Right lobe of liver (tissue), 6 donors: Measurements from ENCODE around the gene HIP1. TPM values are rescaled to one million over a fixed set of nuclear protein-coding genes. Genes with fewer than 3 reads are reported as not detected.
"Not testable (repeated sequence)": the region's sequence is repeated elsewhere in the genome, so short reads cannot be mapped to it uniquely, and the experiment has no call there.

Experiments
- ATAC-seq, 4 donors: fragments of 200-7000 bp; cut with Tn5 transposase; one replicate each; pipeline ENCODE4 v1.9.1; 2020; ENCODE audit warnings: mild to moderate bottlenecking in 4 of 4, moderate library complexity in 4 of 4
- DNase-seq, 3 donors: peaks; one replicate each; pipeline ENCODE4 v3.0.0-alpha.2; 2020
- H3K27ac ChIP-seq, 3 donors: fragments of 200-600 bp; one replicate each; pipeline ENCODE4 v1.8.0; 2022
- H3K27me3 ChIP-seq, 2 donors: fragments of 200-600 bp; one replicate each; pipeline ENCODE4 v1.8.0; 2022
- H3K36me3 ChIP-seq, 4 donors: fragments of 200-600 bp; sonication (generic) in 1 of 4; one replicate each; pipeline versions ENCODE4 v1.5.1 to v1.8.0; 2017 to 2022; ENCODE audit warnings: control low read depth in 1 of 4
- H3K4me1 ChIP-seq, 4 donors: fragments of 200-600 bp; sonication (generic) in 1 of 4; one replicate each; pipeline versions ENCODE4 v1.5.1 to v1.8.0; 2017 to 2022; ENCODE audit warnings: control low read depth in 1 of 4
- H3K4me3 ChIP-seq, 3 donors: fragments of 200-600 bp; one replicate each; pipeline ENCODE4 v1.8.0; 2022
- H3K9me3 ChIP-seq, 4 donors: fragments of 200-600 bp; sonication (generic) in 1 of 4; one replicate each; pipeline versions ENCODE4 v1.5.1 to v1.8.0; 2017 to 2022; ENCODE audit warnings: control low read depth in 1 of 4
- POLR2A ChIP-seq: fragments of 450-650 bp; IDR thresholded peaks from one replicate; pipeline ENCODE4 v1.6.1; 2017; ENCODE audit warnings: antibody characterized with exemption, mild to moderate bottlenecking
- WGBS: methylation state at CpG from one replicate; pipeline ENCODE4 v1.1.6; 2018; ENCODE audit warnings: low coverage, low lambda C conversion rate; ENCODE audit not compliant: insufficient coverage; ENCODE audit errors: missing lambda C conversion rate; 5-methylcytosine and 5-hydroxymethylcytosine counted together
- intact Hi-C, 2 donors: fragments of 100-400 bp; cut with DNase I; formaldehyde crosslinking; loops; one replicate each; pipeline versions ENCODE4 v1.11.2 to v1.14.1; 2022
- total RNA-seq, 6 experiments: library from RNA; depleted of rRNA in 2 of 6; stranded (reverse); fragments of >200 nt in 2 of 6; fragmentation: NEBNext Ultra II Directional in 3 of 6; extraction: Animal tissue kit (Norgen Biotek cat#: 25700) in 3 of 6; gene quantifications; one replicate each; pipeline versions ENCODE4 v1.1.0 to v1.2.4, GENCODE V29; 2016 to 2023
- TF ChIP-seq, protein P1 (sequence below), 4 donors: fragments of 200-600 bp in 3 of 4; fragments of 450-650 bp in 1 of 4; IDR thresholded peaks; one replicate each; pipeline versions ENCODE4 v1.5.1 to v1.8.0; 2016 to 2022; ENCODE audit warnings: antibody characterized with exemption in 4 of 4, mild to moderate bottlenecking in 2 of 4
- donor health status: DM: no; HTN: yes; CAD: no.
- donor health status: DM: no; HTN: no; CAD: no.
- donor health status: DM: no; HTN: no; CAD: no.
- donor health status: DM: no; HTN: yes; CAD: no.
- donor health status: DM: no; HTN: yes; CAD: no.

The HIP1 gene
- total RNA-seq, 6 experiments from 2014 or later, result 17.6 to 23.0 (median 18.8) TPM

DNA sequence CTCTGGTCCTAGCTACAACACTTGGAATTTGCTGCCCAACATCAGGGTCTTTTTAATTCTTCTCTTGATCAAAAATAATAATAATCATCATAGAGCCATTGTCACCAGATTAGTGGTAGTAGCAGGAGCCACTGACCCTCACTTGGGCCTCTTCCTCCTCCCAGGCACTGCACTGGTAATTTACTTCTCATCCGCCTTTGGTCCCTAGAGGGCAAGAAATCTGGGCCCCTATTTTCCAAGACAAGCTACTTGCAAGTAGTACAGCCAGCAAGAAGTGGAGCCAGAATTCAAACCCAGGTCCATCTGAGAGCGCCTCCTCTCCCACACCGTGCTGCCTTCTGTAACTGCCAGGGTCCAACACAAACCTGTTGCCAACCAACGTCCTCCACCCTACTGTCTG is 125.4 kb downstream of the HIP1 start:
- TF ChIP-seq, protein P1, sequence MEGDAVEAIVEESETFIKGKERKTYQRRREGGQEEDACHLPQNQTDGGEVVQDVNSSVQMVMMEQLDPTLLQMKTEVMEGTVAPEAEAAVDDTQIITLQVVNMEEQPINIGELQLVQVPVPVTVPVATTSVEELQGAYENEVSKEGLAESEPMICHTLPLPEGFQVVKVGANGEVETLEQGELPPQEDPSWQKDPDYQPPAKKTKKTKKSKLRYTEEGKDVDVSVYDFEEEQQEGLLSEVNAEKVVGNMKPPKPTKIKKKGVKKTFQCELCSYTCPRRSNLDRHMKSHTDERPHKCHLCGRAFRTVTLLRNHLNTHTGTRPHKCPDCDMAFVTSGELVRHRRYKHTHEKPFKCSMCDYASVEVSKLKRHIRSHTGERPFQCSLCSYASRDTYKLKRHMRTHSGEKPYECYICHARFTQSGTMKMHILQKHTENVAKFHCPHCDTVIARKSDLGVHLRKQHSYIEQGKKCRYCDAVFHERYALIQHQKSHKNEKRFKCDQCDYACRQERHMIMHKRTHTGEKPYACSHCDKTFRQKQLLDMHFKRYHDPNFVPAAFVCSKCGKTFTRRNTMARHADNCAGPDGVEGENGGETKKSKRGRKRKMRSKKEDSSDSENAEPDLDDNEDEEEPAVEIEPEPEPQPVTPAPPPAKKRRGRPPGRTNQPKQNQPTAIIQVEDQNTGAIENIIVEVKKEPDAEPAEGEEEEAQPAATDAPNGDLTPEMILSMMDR (IDR thresholded peaks at IDR 0.05), result no peak
- no peak for TF ChIP-seq POLR2A
- Histone ChIP-seq H3K36me3 (no peaks in the 10 kb centered on the region), H3K27me3 (no peaks in the 10 kb centered on the region), H3K4me3 (no peak overlapping the region), H3K4me1 (peaks cover 0 to 18% (median 2%) of the 10 kb centered on the region in 4 donors), H3K9me3 (no peaks in the 10 kb centered on the region), H3K27ac (no peak overlapping the region)
- ATAC-seq (no peak), DNase-seq (no peak)
- intact Hi-C loops, result no loop called here
- WGBS, result 80% methylated on average over 2 of the region's 4 CpGs

DNA sequence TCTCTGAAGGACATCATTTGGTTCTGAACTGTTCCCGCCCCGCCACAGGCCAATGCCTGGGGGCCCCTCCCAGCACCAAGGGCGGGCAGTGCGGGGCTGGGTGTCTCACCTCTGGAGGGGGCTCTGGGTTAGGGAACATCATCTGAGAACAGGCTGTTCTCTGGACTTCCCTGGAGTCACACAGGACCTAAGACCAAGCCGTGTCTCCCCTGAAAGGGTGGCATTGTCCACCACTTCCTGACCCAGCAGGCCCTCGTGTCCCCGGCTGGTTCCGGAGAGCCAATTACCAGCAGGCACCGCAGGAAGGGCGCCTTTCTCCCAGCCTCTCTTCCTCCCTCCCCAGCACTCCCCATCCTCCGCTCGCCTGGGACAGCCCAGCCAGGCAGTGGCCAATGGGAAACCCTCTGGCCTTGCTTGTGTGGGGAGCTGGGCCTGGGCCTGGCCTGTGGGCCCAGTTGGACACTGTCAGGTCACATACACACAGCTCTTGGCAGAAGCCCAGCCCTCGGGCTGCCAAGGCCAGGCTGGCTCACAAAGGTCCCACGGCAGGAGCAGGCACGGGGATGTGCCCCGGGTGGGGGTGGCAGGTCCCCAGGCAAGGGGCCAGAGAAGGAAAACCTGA is 127.1 kb downstream of the HIP1 start:
- DNase-seq (peak; percentile 95 to 99 (median 98)), ATAC-seq (peak; percentile 98 to 100 (median 99))
- peaks cover 0 to 18% (median 2%) of the 10 kb centered on the region in 4 donors for H3K4me1 ChIP-seq
- no peaks in the 10 kb centered on the region for H3K9me3 ChIP-seq
- intact Hi-C loops, result no loop called here
- H3K27ac ChIP-seq, result peak overlapping the region; percentile 63 to 73 (median 70)
- WGBS, result 25% methylated on average over 10 of the region's 16 CpGs
- no peaks in the 10 kb centered on the region for H3K36me3 ChIP-seq
- TF ChIP-seq, protein P1 (IDR thresholded peaks at IDR 0.05), result peak in 2 of 4 donors; percentile 12 to 23
- peak; percentile 74 for TF ChIP-seq POLR2A
- H3K27me3 ChIP-seq, result no peaks in the 10 kb centered on the region
- peak overlapping the region; percentile 43 to 59 (median 54) for H3K4me3 ChIP-seq

DNA sequence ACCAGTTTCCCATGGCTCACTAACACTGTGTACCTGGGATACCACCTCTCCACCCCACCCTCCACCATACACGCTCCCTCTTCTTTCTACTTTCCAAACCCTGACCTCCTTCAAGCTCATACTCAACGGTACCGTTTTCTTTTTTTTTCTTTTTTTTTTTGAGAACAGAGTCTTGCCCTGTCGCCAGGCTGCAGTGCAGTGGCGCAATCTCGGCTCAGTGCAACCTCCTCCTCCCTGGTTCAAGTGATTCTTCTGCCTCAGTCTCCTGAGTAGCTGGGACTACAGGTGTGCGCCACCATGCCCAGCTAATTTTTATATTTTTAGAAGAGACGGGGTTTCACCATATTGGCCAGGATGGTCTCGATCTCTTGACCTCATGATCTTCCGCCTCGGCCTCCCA is 129.3 kb downstream of the HIP1 start:
- ATAC-seq, DNase-seq, intact Hi-C loops, H3K4me3 ChIP-seq, H3K9me3 ChIP-seq, H3K36me3 ChIP-seq, H3K27ac ChIP-seq, H3K27me3 ChIP-seq: not testable (repeated sequence)
- WGBS, result 84% methylated on average over 9 of the region's 11 CpGs
- H3K4me1 ChIP-seq, result peaks cover 0 to 18% (median 2%) of the 10 kb centered on the region in 4 donors

DNA sequence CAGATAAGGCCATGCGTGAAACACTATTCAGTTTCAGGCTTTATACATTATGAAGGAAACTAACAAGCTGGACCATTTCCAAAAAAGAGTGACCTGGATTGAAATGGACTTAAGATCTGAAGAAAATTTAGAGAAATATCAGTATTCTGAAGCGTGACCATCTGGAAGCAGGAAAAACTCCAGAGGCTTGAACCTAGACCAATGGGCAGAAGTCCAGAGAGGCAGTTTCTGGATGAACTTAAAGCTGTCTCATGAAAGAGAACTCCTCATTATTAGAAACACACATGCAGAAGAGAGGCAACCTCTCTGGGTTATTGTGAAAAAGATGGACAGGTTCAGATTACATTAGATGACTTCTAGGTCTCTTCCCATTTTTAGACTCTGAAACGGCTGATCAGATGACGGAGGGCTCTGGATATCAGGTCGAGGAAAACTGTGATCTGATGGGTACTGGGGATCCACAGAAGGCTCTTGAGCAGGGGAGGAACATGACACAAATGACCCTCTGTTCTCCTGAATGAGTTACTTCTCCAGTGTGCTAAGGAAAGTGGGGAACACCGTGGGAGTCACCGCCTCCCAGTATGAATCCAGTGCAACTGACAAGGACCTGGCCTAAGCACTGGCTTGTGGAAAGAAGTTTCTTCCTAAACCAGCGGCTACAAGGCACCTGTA is 130.2 kb downstream of the HIP1 start:
- WGBS, result 66% methylated on average over 5 of the region's 8 CpGs

More for the DNA sequence above, 130.2 kb downstream of the HIP1 start:
- DNase-seq (no peak), ATAC-seq (no peak)
- H3K4me1 ChIP-seq, result peaks cover 0 to 18% (median 2%) of the 10 kb centered on the region in 4 donors
- H3K36me3 ChIP-seq, result no peaks in the 10 kb centered on the region
- H3K27ac ChIP-seq, result no peak overlapping the region
- intact Hi-C loops, result no loop called here
- TF ChIP-seq, protein P1 (IDR thresholded peaks at IDR 0.05), result no peak
- no peak for TF ChIP-seq POLR2A
- H3K27me3 ChIP-seq, result no peaks in the 10 kb centered on the region
- no peaks in the 10 kb centered on the region for H3K9me3 ChIP-seq
- no peak overlapping the region for H3K4me3 ChIP-seq
